K562 (cell line): ENCODE data around the gene ZDHHC22. TPM values are rescaled to one million over a fixed set of nuclear protein-coding genes. Genes with fewer than 3 reads are reported as not detected.

Experiments
- ATAC-seq: fragments of 200-7000 bp; cut with Tn5 transposase; 3 replicates; pipeline ENCODE4 v1.9.1; 2020; ENCODE audit warnings: moderate library complexity
- BruUV-seq: library from RNA; stranded (reverse); fragments of 400-500 nt; replicated peaks from 2 replicates; lab custom pipeline; 2021; lab: Mats Ljungman, UMichigan
- CTCF ChIA-PET: fragments of 300-600 bp; formaldehyde crosslinking; extraction: SDS; loops from one replicate; lab custom pipeline; 2021; ENCODE audit warnings: low intra/inter-chr PET ratio; lab: Yijun Ruan, JAX
- POLR2A ChIA-PET: fragments of 300-600, 350-650 bp; sonication (Branson Sonifier 250); formaldehyde crosslinking; extraction: SDS; loops from one replicate; lab custom pipeline; 2021; ENCODE audit warnings: antibody characterized with exemption, inconsistent platforms; lab: Yijun Ruan, JAX
- DNase-seq, 4 experiments: peaks; one replicate each; pipeline versions ENCODE4 v3.0.0 to v3.0.0-alpha.2; 2011 to 2018; ENCODE audit warnings: low spot score in 3 of 4, mixed read lengths in 3 of 4; ENCODE audit errors: extremely low read depth in 1 of 4
- FAIRE-seq: peaks from 2 replicates; lab custom pipeline; 2011; peaks lifted over from hg19 to GRCh38; lab: Jason Lieb, UNC
- H2AFZ ChIP-seq: 2 replicates; pipeline ENCODE4 v1.6.0; 2011; ENCODE audit warnings: low read depth, low read length, control low read depth, inconsistent platforms
- H3K27ac ChIP-seq: fragments of 200-600 bp; 3 replicates; pipeline ENCODE4 v1.8.0; 2011; ENCODE audit warnings: low read depth, mild to moderate bottlenecking, control low read depth, inconsistent platforms, low read length, moderate library complexity, mixed read lengths; ENCODE audit errors: extremely low read depth
- H3K27me3 ChIP-seq, 2 experiments: fragments of 300-600 bp in 1 of 2; 2 replicates in 1 of 2; 3 replicates in 1 of 2; pipeline versions ENCODE4 v1.6.0 to v1.8.0; 2011; ENCODE audit warnings: inconsistent platforms in 2 of 2, low read length in 2 of 2, mild to moderate bottlenecking in 1 of 2, mixed read lengths in 1 of 2, moderate library complexity in 1 of 2; ENCODE audit not compliant: control insufficient read depth in 2 of 2, insufficient read depth in 2 of 2
- H3K36me3 ChIP-seq: fragments of 300-600 bp; 3 replicates; pipeline ENCODE4 v1.8.0; 2011; ENCODE audit warnings: mild to moderate bottlenecking, low read length, inconsistent platforms; ENCODE audit not compliant: control insufficient read depth, insufficient read depth
- H3K4me1 ChIP-seq, 2 experiments: fragments of 200-600 bp in 1 of 2; replicated peaks in 1 of 2; 2 replicates in 1 of 2; 3 replicates in 1 of 2; pipeline versions ENCODE4 v1.5.1 to v1.8.0; 2011; ENCODE audit warnings: inconsistent platforms in 2 of 2, low read length in 2 of 2, mild to moderate bottlenecking in 1 of 2, mixed read lengths in 1 of 2, moderate library complexity in 1 of 2; ENCODE audit not compliant: control insufficient read depth in 2 of 2, insufficient read depth in 2 of 2
- H3K4me2 ChIP-seq: 2 replicates; pipeline ENCODE4 v1.6.1; 2011; ENCODE audit warnings: low read length, control low read depth, inconsistent platforms, mixed read lengths; ENCODE audit not compliant: insufficient read depth
- H3K4me3 ChIP-seq: fragments of 200-600 bp; sonication (generic), shearing (Covaris generic); 2 replicates; pipeline ENCODE4 v1.5.1; 2016; ENCODE audit warnings: control low read depth, inconsistent platforms
- H3K79me2 ChIP-seq: fragments of 200-600 bp; 3 replicates; pipeline ENCODE4 v1.8.0; 2011; ENCODE audit warnings: low read length, inconsistent platforms; ENCODE audit not compliant: control insufficient read depth, insufficient read depth
- H3K9ac ChIP-seq, 2 experiments: 2 replicates each; pipeline versions ENCODE4 v1.6.0 to v1.6.1; 2011; ENCODE audit warnings: low read depth in 2 of 2, low read length in 2 of 2, control low read depth in 1 of 2, inconsistent platforms in 1 of 2, mild to moderate bottlenecking in 1 of 2, mixed read lengths in 1 of 2; ENCODE audit not compliant: insufficient read depth in 1 of 2
- H3K9me1 ChIP-seq: one replicate; pipeline ENCODE4 v1.6.0; 2011; ENCODE audit warnings: inconsistent platforms, mild to moderate bottlenecking, low read length, moderate library complexity; ENCODE audit not compliant: control insufficient read depth, insufficient read depth
- H3K9me3 ChIP-seq: replicated peaks from 2 replicates; pipeline ENCODE4 v1.5.1; 2011; ENCODE audit warnings: low read depth, low read length, inconsistent platforms; ENCODE audit not compliant: control insufficient read depth, insufficient read depth
- H4K20me1 ChIP-seq: replicated peaks from 2 replicates; pipeline ENCODE4 v1.6.1; 2011; ENCODE audit warnings: low read length, inconsistent platforms, mixed read lengths; ENCODE audit not compliant: control insufficient read depth, insufficient read depth
- E2F1 ChIP-seq: sonication (generic); formaldehyde crosslinking; IDR thresholded peaks from 2 replicates; pipeline ENCODE4 v1.8.1; 2023; ENCODE audit warnings: mild to moderate bottlenecking, missing genetic modification reagents, moderate library complexity
- EP300 ChIP-seq: IDR thresholded peaks from 2 replicates; pipeline ENCODE4 v1.6.1; 2012; ENCODE audit warnings: low read length, improper control_type of control experiment
- MXI1 ChIP-seq: IDR thresholded peaks from 2 replicates; pipeline ENCODE4 v1.6.1; 2011; ENCODE audit warnings: low read depth, mild to moderate bottlenecking, improper control_type of control experiment, low read length
- PHTF2 ChIP-seq: fragments of 250-450 bp; sonication (Bioruptor Pico); IDR thresholded peaks from 2 replicates; pipeline ENCODE4 v1.5.0; 2021; ENCODE audit warnings: mild to moderate bottlenecking
- SIX5 ChIP-seq, 2 experiments: IDR thresholded peaks; 2 replicates each; pipeline ENCODE4 v1.6.1; 2011; ENCODE audit warnings: low read length in 2 of 2, borderline replicate concordance in 1 of 2, low read depth in 1 of 2, mild to moderate bottlenecking in 1 of 2, moderate library complexity in 1 of 2; ENCODE audit not compliant: insufficient read depth in 1 of 2
- SPI1 ChIP-seq: IDR thresholded peaks from 2 replicates; pipeline ENCODE4 v1.6.1; 2011; ENCODE audit warnings: low read depth, low read length, control low read depth, borderline replicate concordance
- TCF15 ChIP-seq: fragments of 250-450 bp; sonication (Bioruptor Pico); IDR thresholded peaks from 2 replicates; pipeline ENCODE4 v1.8.0; 2022; ENCODE audit warnings: moderate library complexity, mild to moderate bottlenecking, inconsistent platforms
- USF2 ChIP-seq: sonication (generic); formaldehyde crosslinking; IDR thresholded peaks from 2 replicates; pipeline ENCODE4 v1.5.0; 2020; ENCODE audit warnings: missing genetic modification reagents
- VEZF1 ChIP-seq: fragments of 200-800 bp; sonication (Bioruptor generic); IDR thresholded peaks from 2 replicates; pipeline ENCODE4 v1.6.1; 2017; ENCODE audit warnings: missing genetic modification characterization, missing compliant biosample characterization
- ZBTB26 ChIP-seq: fragments of 450-650 bp; formaldehyde crosslinking; IDR thresholded peaks from 2 replicates; pipeline ENCODE4 v1.4.0; 2022; ENCODE audit warnings: missing genetic modification characterization
- ZNF239 ChIP-seq: fragments of 250-450 bp; sonication (Bioruptor Pico); IDR thresholded peaks from 2 replicates; pipeline ENCODE4 v1.4.0; 2020; ENCODE audit warnings: mild to moderate bottlenecking
- ZNF398 ChIP-seq: fragments of 250-450 bp; sonication (Bioruptor Pico); IDR thresholded peaks from 2 replicates; pipeline ENCODE4 v1.8.0; 2021; ENCODE audit warnings: moderate library complexity, mild to moderate bottlenecking, inconsistent platforms
- WGBS: fragments of 100-300 bp; shearing (Covaris generic); methylation state at CpG from one replicate; pipeline ENCODE4 v1.1.6; 2016; ENCODE audit warnings: low coverage, mixed read lengths; ENCODE audit not compliant: insufficient coverage; ENCODE audit errors: missing lambda C conversion rate; 5-methylcytosine and 5-hydroxymethylcytosine counted together
- in situ Hi-C: fragments of 300-500 bp; cut with MboI; formaldehyde crosslinking; loops from 4 replicates; pipeline ENCODE4 v1.15.0; 2018; ENCODE audit warnings: inconsistent platforms, mixed read lengths
- intact Hi-C: fragments of 100-400 bp; cut with micrococcal nuclease; formaldehyde crosslinking; loops from 2 replicates; pipeline ENCODE4 v1.14.2; 2022
- polyA plus RNA-seq, 8 experiments: library from polyadenylated mRNA; depleted of rRNA in 4 of 8; stranded (reverse) in 5 of 8; unstranded in 3 of 8; fragments of >200 nt; fragmentation: Nextera tagmentation in 2 of 8; fragmentation: Illumina TruSeq in 1 of 8; extraction: Ambion mirVana in 2 of 8; extraction: Trizol in 1 of 8; gene quantifications; 2 replicates each; pipeline versions ENCODE4 v1.2.1 to v1.2.3, GENCODE V29; 2011 to 2014; ENCODE audit warnings: inconsistent platforms in 1 of 8, missing spikeins in 1 of 8
- total RNA-seq, 7 experiments: library from RNA; depleted of rRNA in 6 of 7; stranded (reverse); fragments of >200 nt in 6 of 7; fragmentation: Illumina TruSeq in 2 of 7; extraction: Trizol in 2 of 7; gene quantifications; 2 replicates each; pipeline versions ENCODE4 v1.2.1 to v1.2.3, GENCODE V29; 2011 to 2021; ENCODE audit warnings: low replicate concordance in 1 of 7

The ZDHHC22 gene
- total and polyA plus RNA-seq, 9 of the 15 experiments (the other 6 are each of a cell fraction or from before 2014, with no cell fraction given), result not detected

- no peaks in the 10 kb centered on the region for H3K9me1 ChIP-seq
- H3K9ac ChIP-seq, result no peak overlapping the region
- H3K4me1 ChIP-seq, result peaks cover 0 to 2% of the 10 kb centered on the region in 2 experiments; a peak in 2 of 5 replicates
- no peaks in the 10 kb centered on the region for H4K20me1 ChIP-seq
- no peak overlapping the region for H2AFZ ChIP-seq
- no peak overlapping the region for H3K4me3 ChIP-seq
- no peaks in the 10 kb centered on the region for H3K9me3 ChIP-seq
- BruUV-seq, result no TSS peak
- no peaks in the 10 kb centered on the region for H3K36me3 ChIP-seq
- CTCF ChIA-PET, result no interaction called here
- POLR2A ChIA-PET, result interaction anchor here (1.5 kb wide), 1 partner anchor 10 kb away, joined by 3 read pairs; no protein-coding TSS in a partner anchor
- no peaks in the 10 kb centered on the region for H3K79me2 ChIP-seq
- no peak overlapping the region for H3K4me2 ChIP-seq
- WGBS, result 0% methylated on average over 5 of the region's 15 CpGs
- ATAC-seq, result no peak
- no peak for FAIRE-seq
- H3K27ac ChIP-seq, result no peak overlapping the region
- DNase-seq, result no peak
- H3K27me3 ChIP-seq, result peaks cover 0 to 27% of the 10 kb centered on the region in 2 experiments; a peak in 2 of 5 replicates
- intact Hi-C loops (no loop called here), in situ Hi-C loops (no loop called here)
- TF ChIP-seq MXI1, result no peak
- no peak for TF ChIP-seq ZBTB26 (CRISPR knock-in tag)
- no peak for TF ChIP-seq SPI1
- TF ChIP-seq SIX5 (IDR thresholded peaks at IDR 0.05; ENCODE audit: borderline replicate concordance in 1 of 2, insufficient read depth in 1 of 2, low read depth in 1 of 2, low read length in 2 of 2), result no peak
- TF ChIP-seq EP300, result no peak
- no peak for TF ChIP-seq PHTF2 (CRISPR knock-in tag)
- no peak for TF ChIP-seq E2F1
- TF ChIP-seq ZNF398, result no peak
- TF ChIP-seq USF2 (CRISPR knock-in tag), result no peak
- no peak for TF ChIP-seq ZNF239 (CRISPR knock-in tag)
- TF ChIP-seq TCF15, result no peak
- TF ChIP-seq VEZF1 (CRISPR knock-in tag), result no peak
Observed at GRCh38 chr14:77186911-77187648, 45.5 kb upstream of the ZDHHC22 start.
